HFFc6 (cell line): ENCODE data around the gene DMRTB1. TPM values are rescaled to one million over a fixed set of nuclear protein-coding genes. Genes with fewer than 3 reads are reported as not detected.

Experiments
- DNase-seq: peaks from one replicate; pipeline ENCODE4 v3.0.0-alpha.2; 2018
- H3K27ac Mint-ChIP-seq: 2 replicates; pipeline ENCODE4 v1.8.0; 2020; ENCODE audit warnings: mild to moderate bottlenecking, mixed read lengths
- H3K27me3 Mint-ChIP-seq: 2 replicates; pipeline ENCODE4 v1.8.0; 2021; ENCODE audit warnings: mild to moderate bottlenecking, moderate library complexity, mixed read lengths; ENCODE audit not compliant: insufficient read depth
- H3K36me3 Mint-ChIP-seq: 2 replicates; pipeline ENCODE4 v1.8.0; 2021; ENCODE audit warnings: low read depth, mixed read lengths
- H3K4me1 Mint-ChIP-seq: 2 replicates; pipeline ENCODE4 v1.8.0; 2020; ENCODE audit warnings: low read depth, mixed read lengths
- H3K4me3 Mint-ChIP-seq: 2 replicates; pipeline ENCODE4 v1.8.0; 2020; ENCODE audit warnings: mild to moderate bottlenecking, moderate library complexity, mixed read lengths
- H3K9me3 Mint-ChIP-seq: 2 replicates; pipeline ENCODE4 v1.8.0; 2020; ENCODE audit warnings: mild to moderate bottlenecking, mixed read lengths
- total RNA-seq, 6 experiments: library from RNA; stranded (reverse); fragmentation: NEBNext Ultra II Directional; extraction: Animal tissue kit (Norgen Biotek cat#: 25700); gene quantifications; 2 replicates in 1 of 6; 3 replicates in 5 of 6; pipeline ENCODE4 v1.2.3, GENCODE V29; 2021
- TF ChIP-seq, protein P1 (sequence below): fragments of 200-600 bp; sonication (generic); IDR thresholded peaks from 2 replicates; pipeline ENCODE4 v1.5.0; 2021; ENCODE audit warnings: antibody characterized with exemption, mild to moderate bottlenecking

The DMRTB1 gene
- total RNA-seq, 6 experiments from 2014 or later = not detected

DNA sequence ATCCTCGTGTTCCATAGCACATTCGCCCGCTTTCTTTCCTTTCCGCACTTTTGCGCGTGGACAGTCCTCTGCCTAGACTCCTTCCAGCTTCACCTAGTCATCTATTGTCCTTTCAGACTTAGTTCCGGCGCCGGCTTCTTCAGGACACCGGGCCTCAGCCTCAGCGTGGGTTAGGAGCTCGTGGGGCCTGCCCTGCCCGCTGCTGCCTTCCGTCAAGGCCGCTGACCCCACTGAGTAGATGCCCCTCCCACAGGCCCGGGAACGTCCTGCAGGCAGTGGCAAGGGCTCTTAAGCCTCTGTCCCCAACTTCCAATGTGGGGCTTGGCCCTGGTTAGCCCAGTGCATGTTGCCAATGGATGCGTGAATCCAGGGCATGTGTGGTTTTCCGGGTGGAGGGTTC lies 11.4 kb downstream of the DMRTB1 start:
- Mint-ChIP-seq H3K4me1 (no peaks in the 10 kb centered on the region), H3K27ac (no peak overlapping the region), H3K4me3 (no peak overlapping the region)

DNA sequence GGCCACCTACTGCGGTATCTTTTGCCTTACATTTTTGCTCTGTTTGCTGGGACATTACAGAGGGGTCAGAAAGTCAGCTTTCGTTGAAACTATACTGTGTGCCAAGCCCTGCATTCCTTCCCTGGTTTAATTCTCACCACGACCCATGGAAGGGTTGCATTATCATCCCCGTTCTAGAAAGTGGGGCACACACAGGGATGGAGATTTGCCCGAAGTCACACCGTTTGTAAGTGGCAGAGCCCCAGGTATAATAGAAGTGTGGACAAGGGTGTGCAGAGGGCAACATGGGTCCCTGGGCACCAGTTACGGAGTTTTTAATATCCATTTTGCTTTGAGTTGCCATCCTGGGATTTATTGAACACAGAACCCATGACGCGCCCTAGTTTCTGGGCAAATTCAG lies 11.8 kb downstream of the DMRTB1 start:
- H3K36me3 Mint-ChIP-seq = no peaks in the 10 kb centered on the region
- H3K27ac Mint-ChIP-seq = no peak overlapping the region
- H3K9me3 Mint-ChIP-seq = no peaks in the 10 kb centered on the region
- H3K4me3 Mint-ChIP-seq = no peak overlapping the region
- peaks cover 27% of the 10 kb centered on the region for H3K27me3 Mint-ChIP-seq
- TF ChIP-seq, protein P1, sequence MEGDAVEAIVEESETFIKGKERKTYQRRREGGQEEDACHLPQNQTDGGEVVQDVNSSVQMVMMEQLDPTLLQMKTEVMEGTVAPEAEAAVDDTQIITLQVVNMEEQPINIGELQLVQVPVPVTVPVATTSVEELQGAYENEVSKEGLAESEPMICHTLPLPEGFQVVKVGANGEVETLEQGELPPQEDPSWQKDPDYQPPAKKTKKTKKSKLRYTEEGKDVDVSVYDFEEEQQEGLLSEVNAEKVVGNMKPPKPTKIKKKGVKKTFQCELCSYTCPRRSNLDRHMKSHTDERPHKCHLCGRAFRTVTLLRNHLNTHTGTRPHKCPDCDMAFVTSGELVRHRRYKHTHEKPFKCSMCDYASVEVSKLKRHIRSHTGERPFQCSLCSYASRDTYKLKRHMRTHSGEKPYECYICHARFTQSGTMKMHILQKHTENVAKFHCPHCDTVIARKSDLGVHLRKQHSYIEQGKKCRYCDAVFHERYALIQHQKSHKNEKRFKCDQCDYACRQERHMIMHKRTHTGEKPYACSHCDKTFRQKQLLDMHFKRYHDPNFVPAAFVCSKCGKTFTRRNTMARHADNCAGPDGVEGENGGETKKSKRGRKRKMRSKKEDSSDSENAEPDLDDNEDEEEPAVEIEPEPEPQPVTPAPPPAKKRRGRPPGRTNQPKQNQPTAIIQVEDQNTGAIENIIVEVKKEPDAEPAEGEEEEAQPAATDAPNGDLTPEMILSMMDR = no peak
- no peaks in the 10 kb centered on the region for H3K4me1 Mint-ChIP-seq
- no peak for DNase-seq

More for the DNA sequence above, 11.4 kb downstream of the DMRTB1 start:
- DNase-seq = no peak
- TF ChIP-seq, protein P1 = no peak
- Mint-ChIP-seq H3K36me3 (no peaks in the 10 kb centered on the region), H3K9me3 (no peaks in the 10 kb centered on the region), H3K27me3 (peaks cover 26% of the 10 kb centered on the region)

DNA sequence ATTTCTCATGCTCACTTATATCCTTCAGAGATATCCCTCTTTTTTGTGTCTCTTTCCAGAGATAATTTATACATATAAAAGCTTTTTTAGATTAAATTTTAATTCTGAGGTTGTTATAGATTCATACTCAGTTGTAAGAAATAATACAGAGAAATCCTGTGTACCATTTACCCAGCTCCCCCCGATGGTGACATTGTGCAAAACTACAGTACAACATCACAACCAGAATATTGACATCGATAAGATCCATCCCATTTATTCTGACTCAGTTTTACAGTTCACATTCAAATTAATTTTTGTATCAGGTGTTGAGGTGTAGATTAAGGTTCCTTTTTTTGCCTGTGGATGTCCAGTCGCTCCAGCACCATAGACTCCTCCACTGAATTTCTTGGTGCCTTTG lies 14.3 kb downstream of the DMRTB1 start:
- no peak overlapping the region for H3K4me3 Mint-ChIP-seq
- no peak for DNase-seq
- H3K27ac Mint-ChIP-seq = no peak overlapping the region
- no peaks in the 10 kb centered on the region for H3K4me1 Mint-ChIP-seq
- no peaks in the 10 kb centered on the region for H3K9me3 Mint-ChIP-seq
- TF ChIP-seq, protein P1 = peak; percentile 63
- no peaks in the 10 kb centered on the region for H3K36me3 Mint-ChIP-seq
- peaks cover 33% of the 10 kb centered on the region for H3K27me3 Mint-ChIP-seq

DNA sequence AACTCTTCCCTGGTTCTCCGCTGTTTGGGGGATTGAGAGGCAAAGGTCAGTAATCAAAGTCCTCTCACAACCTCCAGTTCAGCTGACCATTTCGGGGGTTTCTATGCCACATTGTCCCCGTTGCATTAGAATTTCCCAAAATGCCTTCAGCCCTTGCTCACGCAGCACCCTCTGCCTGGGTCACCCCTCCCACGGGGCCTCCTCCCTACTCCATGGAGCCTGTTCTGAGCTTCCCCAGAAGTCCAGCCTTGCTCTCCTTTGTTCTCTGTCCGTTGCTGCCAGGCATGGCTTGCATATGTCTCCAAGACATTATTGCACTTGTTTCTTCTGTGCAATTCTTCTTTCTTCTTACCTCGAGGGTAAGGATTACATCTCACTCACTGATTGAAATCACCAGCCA lies 16.5 kb downstream of the DMRTB1 start:
- Mint-ChIP-seq H3K27ac (no peak overlapping the region), H3K36me3 (no peaks in the 10 kb centered on the region), H3K9me3 (no peaks in the 10 kb centered on the region), H3K27me3 (peaks cover 40% of the 10 kb centered on the region), H3K4me3 (no peak overlapping the region), H3K4me1 (no peaks in the 10 kb centered on the region)
- DNase-seq = no peak
- TF ChIP-seq, protein P1 = no peak

- no peaks in the 10 kb centered on the region for H3K36me3 Mint-ChIP-seq
- H3K27ac Mint-ChIP-seq = no peak overlapping the region
These were observed 17.4 kb downstream of the DMRTB1 start for GRCh38 chr1:53476579-53476978.

More at GRCh38 chr1:53476579-53476978, 17.4 kb downstream of the DMRTB1 start:
- peaks cover 38% of the 10 kb centered on the region for H3K27me3 Mint-ChIP-seq
- no peak for DNase-seq
- TF ChIP-seq, protein P1 = no peak
- no peaks in the 10 kb centered on the region for H3K4me1 Mint-ChIP-seq
- no peak overlapping the region for H3K4me3 Mint-ChIP-seq
- H3K9me3 Mint-ChIP-seq = no peaks in the 10 kb centered on the region
